Hepatocyte (in vitro differentiated cells): ENCODE measurements around the gene LYZL4.

Experiments
- CTCF ChIP-seq: fragments of 200-600 bp; sonication (generic); IDR thresholded peaks from 2 replicates; pipeline ENCODE4 v1.5.1; 2016; ENCODE audit warnings: antibody characterized with exemption, mild to moderate bottlenecking; ENCODE audit not compliant: poor library complexity
- EZH2 ChIP-seq: fragments of 200-600 bp; sonication (generic); IDR thresholded peaks from 2 replicates; pipeline ENCODE4 v1.6.1; 2016; ENCODE audit warnings: antibody characterized with exemption, mild to moderate bottlenecking, borderline replicate concordance
- EZH2phosphoT487 ChIP-seq: fragments of 200-600 bp; sonication (generic); IDR thresholded peaks from one replicate; pipeline ENCODE4 v1.6.1; 2018; ENCODE audit warnings: antibody characterized with exemption, mild to moderate bottlenecking, low read depth, moderate library complexity; ENCODE audit not compliant: unreplicated experiment, severe bottlenecking

GRCh38 chr3:42377681-42378080 lies 32.7 kb downstream of the LYZL4 start:
- no peak for TF ChIP-seq EZH2
- no peak for TF ChIP-seq CTCF
- no peak for TF ChIP-seq EZH2phosphoT487
